IMR-90 (cell line): ENCODE results near the gene MFNG. TPM values are rescaled to one million over a fixed set of nuclear protein-coding genes. Genes with fewer than 3 reads are reported as not detected.

Source experiments
- ATAC-seq: fragments of 200-7000 bp; cut with Tn5 transposase; 2 replicates; pipeline ENCODE4 v1.9.1; 2020; ENCODE audit warnings: low read depth, mild to moderate bottlenecking, moderate library complexity
- BruUV-seq: library from RNA; stranded (reverse); fragments of 400-500 nt; replicated peaks from 2 replicates; lab custom pipeline; 2021; lab: Mats Ljungman, UMichigan
- CTCF ChIA-PET: fragments of 300-600 bp; formaldehyde crosslinking; extraction: SDS; loops from one replicate; lab custom pipeline; 2021; ENCODE audit warnings: antibody characterized with exemption; lab: Yijun Ruan, JAX
- POLR2A ChIA-PET: fragments of 300-600 bp; sonication (Branson Sonifier 250); formaldehyde crosslinking; loops from one replicate; lab custom pipeline; 2022; ENCODE audit warnings: antibody characterized with exemption; ENCODE audit not compliant: unreplicated experiment; lab: Charles Lee
- DNase-seq: peaks from one replicate; pipeline ENCODE4 v3.0.0; 2013
- H2AFZ ChIP-seq: replicated peaks from 2 replicates; pipeline ENCODE3; 2013; ENCODE audit warnings: low read length, mild to moderate bottlenecking; ENCODE audit not compliant: poor library complexity
- H2AK5ac ChIP-seq: 2 replicates; pipeline ENCODE4 v1.6.1; 2013; ENCODE audit warnings: low read depth, low read length, inconsistent platforms
- H2AK9ac ChIP-seq: replicated peaks from 2 replicates; pipeline ENCODE3; 2013; ENCODE audit warnings: mild to moderate bottlenecking, low read depth, low read length, moderate library complexity; ENCODE audit not compliant: poor library complexity
- H2BK120ac ChIP-seq: 2 replicates; pipeline ENCODE4 v1.6.1; 2013; ENCODE audit warnings: low read depth, low read length, inconsistent platforms
- H2BK15ac ChIP-seq: 3 replicates; pipeline ENCODE4 v1.6.1; 2013; ENCODE audit warnings: low read depth, low read length, inconsistent platforms
- H2BK20ac ChIP-seq: 2 replicates; pipeline ENCODE4 v1.6.1; 2013; ENCODE audit warnings: low read depth, mild to moderate bottlenecking, inconsistent platforms, low read length, moderate library complexity
- H2BK5ac ChIP-seq: 2 replicates; pipeline ENCODE4 v1.6.1; 2013; ENCODE audit warnings: mild to moderate bottlenecking, low read depth, low read length, inconsistent platforms; ENCODE audit not compliant: poor library complexity, severe bottlenecking
- H3K14ac ChIP-seq: replicated peaks from 2 replicates; pipeline ENCODE4 v1.6.1; 2013; ENCODE audit warnings: low read depth, low read length, inconsistent platforms
- H3K18ac ChIP-seq: 2 replicates; pipeline ENCODE4 v1.6.1; 2013; ENCODE audit warnings: low read depth, low read length, control low read depth
- H3K23ac ChIP-seq: 2 replicates; pipeline ENCODE4 v1.6.1; 2013; ENCODE audit warnings: low read depth, low read length, inconsistent platforms
- H3K27ac ChIP-seq: 2 replicates; pipeline ENCODE4 v1.5.1; 2013; ENCODE audit warnings: mild to moderate bottlenecking, control low read depth, low read length; ENCODE audit not compliant: insufficient read depth
- H3K27me3 ChIP-seq: 2 replicates; pipeline ENCODE4 v1.6.1; 2013; ENCODE audit warnings: low read length; ENCODE audit not compliant: control insufficient read depth, insufficient read depth
- H3K36me3 ChIP-seq: 2 replicates; pipeline ENCODE4 v1.6.1; 2013; ENCODE audit warnings: low read length, mixed read lengths; ENCODE audit not compliant: control insufficient read depth, insufficient read depth
- H3K4ac ChIP-seq: 2 replicates; pipeline ENCODE4 v1.6.1; 2013; ENCODE audit warnings: low read depth, low read length, inconsistent platforms
- H3K4me1 ChIP-seq: 2 replicates; pipeline ENCODE4 v1.6.1; 2013; ENCODE audit warnings: low read length, mixed read lengths; ENCODE audit not compliant: control insufficient read depth, insufficient read depth
- H3K4me2 ChIP-seq: 2 replicates; pipeline ENCODE4 v1.6.1; 2013; ENCODE audit warnings: low read depth, mild to moderate bottlenecking, control low read depth, low read length, moderate library complexity
- H3K4me3 ChIP-seq: 2 replicates; pipeline ENCODE4 v1.5.1; 2013; ENCODE audit warnings: low read depth, mild to moderate bottlenecking, control low read depth, low read length, moderate library complexity; ENCODE audit not compliant: insufficient read depth
- H3K56ac ChIP-seq: 2 replicates; pipeline ENCODE4 v1.6.1; 2013; ENCODE audit warnings: low read length, inconsistent platforms; ENCODE audit not compliant: insufficient read depth; ENCODE audit errors: extremely low read depth
- H3K79me1 ChIP-seq, 2 experiments: 2 replicates each; pipeline ENCODE4 v1.6.1; 2013; ENCODE audit warnings: low read length in 2 of 2, inconsistent platforms in 1 of 2, low read depth in 1 of 2
- H3K9ac ChIP-seq: 2 replicates; pipeline ENCODE4 v1.6.1; 2013; ENCODE audit warnings: low read depth, low read length, control low read depth
- H3K9me1 ChIP-seq: 2 replicates; pipeline ENCODE4 v1.6.1; 2013; ENCODE audit warnings: low read length, inconsistent platforms; ENCODE audit not compliant: insufficient read depth
- H3K9me3 ChIP-seq: 2 replicates; pipeline ENCODE4 v1.6.1; 2013; ENCODE audit warnings: low read length; ENCODE audit not compliant: control insufficient read depth, insufficient read depth
- H4K20me1 ChIP-seq: 2 replicates; pipeline ENCODE4 v1.6.1; 2013; ENCODE audit warnings: low read length, inconsistent platforms; ENCODE audit not compliant: insufficient read depth
- H4K5ac ChIP-seq: 2 replicates; pipeline ENCODE4 v1.6.1; 2013; ENCODE audit warnings: mild to moderate bottlenecking, low read depth, low read length, control low read depth
- H4K8ac ChIP-seq, 2 experiments: 2 replicates each; pipeline ENCODE4 v1.6.1; 2013; ENCODE audit warnings: low read depth in 2 of 2, low read length in 2 of 2, control low read depth in 1 of 2, inconsistent platforms in 1 of 2
- H4K91ac ChIP-seq: 2 replicates; pipeline ENCODE4 v1.6.1; 2013; ENCODE audit warnings: low read depth, low read length, inconsistent platforms; ENCODE audit not compliant: insufficient read depth
- BHLHE40 ChIP-seq: fragments of 150-350 bp; IDR thresholded peaks from 2 replicates; pipeline ENCODE4 v1.6.1; 2016; ENCODE audit warnings: mild to moderate bottlenecking, low read depth, low read length
- CEBPB ChIP-seq: IDR thresholded peaks from 2 replicates; pipeline ENCODE4 v1.6.1; 2012; ENCODE audit warnings: low read depth, low read length, improper control_type of control experiment
- CHD1 ChIP-seq: IDR thresholded peaks from 2 replicates; pipeline ENCODE4 v1.6.1; 2012; ENCODE audit warnings: low read depth, low read length, improper control_type of control experiment
- CTCF ChIP-seq: conservative IDR thresholded peaks from 2 replicates; pipeline ENCODE4 v1.5.1; 2012; ENCODE audit warnings: mild to moderate bottlenecking, low read depth, low read length, improper control_type of control experiment
- ELK1 ChIP-seq: fragments of 150-350 bp; IDR thresholded peaks from 2 replicates; pipeline ENCODE4 v1.6.1; 2016; ENCODE audit warnings: low read depth, mild to moderate bottlenecking, low read length, moderate library complexity, borderline replicate concordance
- MAZ ChIP-seq: IDR thresholded peaks from 2 replicates; pipeline ENCODE4 v1.6.1; 2012; ENCODE audit warnings: low read depth, mild to moderate bottlenecking, low read length, improper control_type of control experiment, moderate library complexity, borderline replicate concordance
- NFE2L2 ChIP-seq: fragments of 150-350 bp; IDR thresholded peaks from 2 replicates; pipeline ENCODE4 v1.6.1; 2016; ENCODE audit warnings: low read depth, mild to moderate bottlenecking, low read length
- POLR2A ChIP-seq: IDR thresholded peaks from 2 replicates; pipeline ENCODE4 v1.6.1; 2012; ENCODE audit warnings: mild to moderate bottlenecking, low read depth, low read length
- SMC3 ChIP-seq: fragments of 150-350 bp; IDR thresholded peaks from 2 replicates; pipeline ENCODE4 v1.6.1; 2016; ENCODE audit warnings: low read depth, mild to moderate bottlenecking, antibody characterized with exemption, low read length, moderate library complexity
- WGBS, 2 experiments: methylation state at CpG; one replicate each; pipeline versions ENCODE4 v1.1.5 to v1.1.7; 2013; ENCODE audit warnings: missing lambda C conversion rate in 2 of 2; ENCODE audit not compliant: insufficient read length in 1 of 2; ENCODE audit errors: extremely low coverage in 2 of 2; 5-methylcytosine and 5-hydroxymethylcytosine counted together
- dilution Hi-C: fragments of 300-500 bp; cut with HindIII; formaldehyde crosslinking; loops from one replicate; pipeline ENCODE4 v1.14.3; 2018; ENCODE audit warnings: low sequenced_read_pairs; ENCODE audit not compliant: unreplicated experiment
- in situ Hi-C: fragments of 300-500 bp; cut with MboI; formaldehyde crosslinking; loops from 3 replicates; pipeline ENCODE4 v1.14.3; 2019; ENCODE audit warnings: low sequenced_read_pairs, inconsistent platforms, mixed read lengths
- intact Hi-C: fragments of 100-400 bp; cut with micrococcal nuclease; formaldehyde crosslinking; loops from 2 replicates; pipeline ENCODE4 v1.10.0; 2022
- polyA plus RNA-seq, 3 experiments: library from polyadenylated mRNA; depleted of rRNA; stranded (reverse); fragments of >200 nt; gene quantifications; 2 replicates each; pipeline ENCODE4 v1.2.3, GENCODE V29; 2012; ENCODE audit warnings: low replicate concordance in 1 of 3
- total RNA-seq: library from RNA; depleted of rRNA; stranded (reverse); fragments of >200 nt; gene quantifications from 2 replicates; pipeline ENCODE4 v1.2.3, GENCODE V29; 2012

Gene MFNG
- total and polyA plus RNA-seq, 2 of the 4 experiments (the other 2 are of a cell fraction): 0.15 TPM; not detected in 1

- Histone ChIP-seq H2BK120ac (no peak overlapping the region), H2BK20ac (no peak overlapping the region), H3K9ac (no peak overlapping the region), H2AK5ac (no peak overlapping the region), H4K5ac (no peak overlapping the region), H3K14ac (no peak overlapping the region), H3K79me1 (peaks cover 0 to 2% of the 10 kb centered on the region in 2 experiments; a peak in 1 of 4 replicates), H3K4me2 (no peak overlapping the region), H2AFZ (no peak overlapping the region), H2AK9ac (no peak overlapping the region), H3K4ac (no peak overlapping the region), H3K4me3 (no peak overlapping the region), H2BK15ac (no peak overlapping the region), H4K91ac (no peak overlapping the region), H3K9me3 (no peaks in the 10 kb centered on the region), H3K9me1 (peaks cover 12% of the 10 kb centered on the region), H3K36me3 (no peaks in the 10 kb centered on the region), H3K4me1 (peaks cover 17% of the 10 kb centered on the region), H3K18ac (no peak overlapping the region), H3K27ac (no peak overlapping the region), H4K8ac (no peak overlapping the region), H3K27me3 (peaks cover 9% of the 10 kb centered on the region), H4K20me1 (no peaks in the 10 kb centered on the region; the same call in 1 of the 2 replicates), H2BK5ac (no peak overlapping the region), H3K23ac (no peak overlapping the region), H3K56ac (no peak overlapping the region)
- ChIA-PET CTCF (interaction anchor here (0.6 to 1.0 kb wide), 4 partner anchors 13 to 1720 kb away, joined by 3 to 6 read pairs (median 4); no protein-coding TSS in a partner anchor), POLR2A (interaction anchor here (0.6 kb wide), 1 partner anchor 145 kb away, joined by 3 read pairs; no protein-coding TSS in a partner anchor)
- intact Hi-C loops (loop anchor here (5.0 kb wide), 1 partner anchor 382 kb away; no protein-coding TSS in a partner anchor), in situ Hi-C loops (loop anchor here (5.0 kb wide), 1 partner anchor 142 kb away; no protein-coding TSS in a partner anchor), dilution Hi-C loops (no loop called here)
- no peak for ATAC-seq
- DNase-seq: no peak
- no TSS peak for BruUV-seq
- no CpG with 5 or more reads among the region's 9 CpGs for WGBS, 2 experiments
- TF ChIP-seq SMC3 (no peak), BHLHE40 (no peak), NFE2L2 (no peak), CTCF (no peak), ELK1 (no peak), CHD1 (no peak), MAZ (no peak), CEBPB (no peak), POLR2A (no peak)
Measured at GRCh38 chr22:37459206-37459605, 27.0 kb downstream of the MFNG start.
